GM10248 (cell line): Measurements from ENCODE around the gene CD1B.
"Not testable (repeated sequence)": the region's sequence is repeated elsewhere in the genome, so short reads cannot be mapped to it uniquely, and the experiment has no call there.

Source experiments
- CTCF ChIA-PET: fragments of 300-600 bp; sonication (Branson Sonifier 250); formaldehyde crosslinking; extraction: SDS; loops from one replicate; lab custom pipeline; 2021; ENCODE audit warnings: antibody characterized with exemption; lab: Yijun Ruan, JAX
- POLR2A ChIA-PET: fragments of 350-650 bp; sonication (Branson Sonifier 250); formaldehyde crosslinking; extraction: SDS; loops from one replicate; lab custom pipeline; 2020; ENCODE audit warnings: antibody characterized with exemption; lab: Yijun Ruan, JAX
- DNase-seq: peaks from one replicate; pipeline ENCODE4 v3.0.0; 2012; ENCODE audit errors: extremely low spot score
- TF ChIP-seq, protein P1 (sequence below): IDR thresholded peaks from 2 replicates; pipeline ENCODE4 v1.5.1; 2012; ENCODE audit warnings: mild to moderate bottlenecking, low read depth; ENCODE audit errors: extremely low read depth, missing control alignments, control extremely low read depth

The CD1B gene

DNA sequence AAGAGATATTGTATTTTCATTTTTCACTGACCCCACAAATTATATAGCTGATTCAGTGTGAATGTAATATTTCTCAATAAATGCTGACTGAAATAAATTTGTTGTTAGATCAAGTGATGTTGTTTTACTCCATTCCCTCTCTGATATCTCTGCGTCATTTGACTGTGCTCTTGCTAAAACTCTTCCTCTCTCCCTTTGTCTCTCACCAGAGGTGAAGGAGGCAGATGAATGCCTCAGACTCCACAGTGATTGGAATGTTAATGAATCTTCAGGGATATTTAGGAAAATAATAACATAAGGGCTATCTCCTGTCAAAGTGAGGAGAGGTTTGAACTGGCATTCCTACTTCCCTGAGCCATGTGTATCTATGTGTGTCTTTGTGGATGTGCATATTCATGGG is 26.1 kb upstream of the CD1B start:
- CTCF ChIA-PET, result no interaction called here
- DNase-seq, result no peak
- TF ChIP-seq, protein P1, sequence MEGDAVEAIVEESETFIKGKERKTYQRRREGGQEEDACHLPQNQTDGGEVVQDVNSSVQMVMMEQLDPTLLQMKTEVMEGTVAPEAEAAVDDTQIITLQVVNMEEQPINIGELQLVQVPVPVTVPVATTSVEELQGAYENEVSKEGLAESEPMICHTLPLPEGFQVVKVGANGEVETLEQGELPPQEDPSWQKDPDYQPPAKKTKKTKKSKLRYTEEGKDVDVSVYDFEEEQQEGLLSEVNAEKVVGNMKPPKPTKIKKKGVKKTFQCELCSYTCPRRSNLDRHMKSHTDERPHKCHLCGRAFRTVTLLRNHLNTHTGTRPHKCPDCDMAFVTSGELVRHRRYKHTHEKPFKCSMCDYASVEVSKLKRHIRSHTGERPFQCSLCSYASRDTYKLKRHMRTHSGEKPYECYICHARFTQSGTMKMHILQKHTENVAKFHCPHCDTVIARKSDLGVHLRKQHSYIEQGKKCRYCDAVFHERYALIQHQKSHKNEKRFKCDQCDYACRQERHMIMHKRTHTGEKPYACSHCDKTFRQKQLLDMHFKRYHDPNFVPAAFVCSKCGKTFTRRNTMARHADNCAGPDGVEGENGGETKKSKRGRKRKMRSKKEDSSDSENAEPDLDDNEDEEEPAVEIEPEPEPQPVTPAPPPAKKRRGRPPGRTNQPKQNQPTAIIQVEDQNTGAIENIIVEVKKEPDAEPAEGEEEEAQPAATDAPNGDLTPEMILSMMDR, result no peak
- POLR2A ChIA-PET, result no interaction called here

DNA sequence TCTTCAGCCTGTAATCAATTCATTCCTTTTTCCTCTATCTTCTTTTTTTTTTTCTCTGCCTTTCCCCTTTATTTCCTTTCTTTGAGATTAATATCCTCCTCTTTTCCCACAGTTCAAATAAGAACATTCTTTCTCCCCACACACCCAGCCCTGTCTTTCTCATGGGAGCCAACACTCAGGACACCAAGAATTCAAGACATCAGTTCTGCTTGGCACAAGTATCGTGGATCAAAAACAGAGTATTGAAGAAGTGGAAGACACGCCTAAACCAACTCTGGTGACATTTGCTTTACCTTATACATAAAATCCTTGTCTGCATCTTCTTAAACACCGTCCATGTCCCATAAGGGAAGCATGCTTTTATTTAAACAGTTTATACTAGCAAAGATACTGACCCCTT is 25.3 kb upstream of the CD1B start:
- TF ChIP-seq, protein P1, result no peak
- no peak for DNase-seq
- ChIA-PET CTCF (no interaction called here), POLR2A (no interaction called here)

DNA sequence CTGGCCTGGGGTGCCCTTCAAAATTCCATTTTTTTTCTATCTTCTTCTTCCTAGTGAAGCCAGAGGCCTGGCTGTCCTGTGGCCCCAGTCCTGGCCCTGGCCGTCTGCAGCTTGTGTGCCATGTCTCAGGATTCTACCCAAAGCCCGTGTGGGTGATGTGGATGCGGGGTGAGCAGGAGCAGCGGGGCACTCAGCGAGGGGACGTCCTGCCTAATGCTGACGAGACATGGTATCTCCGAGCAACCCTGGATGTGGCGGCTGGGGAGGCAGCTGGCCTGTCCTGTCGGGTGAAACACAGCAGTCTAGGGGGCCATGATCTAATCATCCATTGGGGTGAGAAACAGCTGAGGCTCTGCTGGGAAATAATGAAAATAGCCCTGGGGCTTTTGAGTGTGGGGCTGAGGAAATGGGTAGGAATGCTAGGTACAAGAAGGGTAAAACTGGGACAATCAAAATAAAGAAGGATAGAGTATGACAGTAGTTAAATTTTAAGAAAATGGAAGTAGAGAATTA is 24.5 kb upstream of the CD1B start:
- TF ChIP-seq, protein P1, result no peak
- ChIA-PET CTCF (no interaction called here), POLR2A (no interaction called here)
- DNase-seq, result no peak

DNA sequence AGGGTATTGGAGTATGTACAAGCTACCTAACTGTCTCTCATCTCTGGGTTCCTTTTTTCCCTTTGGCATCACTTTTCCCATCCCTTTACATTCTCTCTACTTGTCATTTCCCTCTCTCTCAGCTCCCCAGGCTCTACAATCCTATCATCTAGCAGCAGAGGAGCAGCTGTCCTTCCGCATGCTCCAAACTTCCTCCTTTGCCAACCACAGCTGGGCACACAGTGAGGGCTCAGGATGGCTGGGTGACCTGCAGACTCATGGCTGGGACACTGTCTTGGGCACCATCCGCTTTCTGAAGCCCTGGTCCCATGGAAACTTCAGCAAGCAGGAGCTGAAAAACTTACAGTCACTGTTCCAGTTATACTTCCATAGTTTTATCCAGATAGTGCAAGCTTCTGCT is 22.9 kb upstream of the CD1B start:
- ChIA-PET POLR2A (no interaction called here), CTCF (interaction anchor here (0.9 to 1.4 kb wide), 3 partner anchors 10 to 150 kb away, joined by 4 to 5 read pairs (median 4); no protein-coding TSS in a partner anchor)
- TF ChIP-seq, protein P1, result no peak

DNA sequence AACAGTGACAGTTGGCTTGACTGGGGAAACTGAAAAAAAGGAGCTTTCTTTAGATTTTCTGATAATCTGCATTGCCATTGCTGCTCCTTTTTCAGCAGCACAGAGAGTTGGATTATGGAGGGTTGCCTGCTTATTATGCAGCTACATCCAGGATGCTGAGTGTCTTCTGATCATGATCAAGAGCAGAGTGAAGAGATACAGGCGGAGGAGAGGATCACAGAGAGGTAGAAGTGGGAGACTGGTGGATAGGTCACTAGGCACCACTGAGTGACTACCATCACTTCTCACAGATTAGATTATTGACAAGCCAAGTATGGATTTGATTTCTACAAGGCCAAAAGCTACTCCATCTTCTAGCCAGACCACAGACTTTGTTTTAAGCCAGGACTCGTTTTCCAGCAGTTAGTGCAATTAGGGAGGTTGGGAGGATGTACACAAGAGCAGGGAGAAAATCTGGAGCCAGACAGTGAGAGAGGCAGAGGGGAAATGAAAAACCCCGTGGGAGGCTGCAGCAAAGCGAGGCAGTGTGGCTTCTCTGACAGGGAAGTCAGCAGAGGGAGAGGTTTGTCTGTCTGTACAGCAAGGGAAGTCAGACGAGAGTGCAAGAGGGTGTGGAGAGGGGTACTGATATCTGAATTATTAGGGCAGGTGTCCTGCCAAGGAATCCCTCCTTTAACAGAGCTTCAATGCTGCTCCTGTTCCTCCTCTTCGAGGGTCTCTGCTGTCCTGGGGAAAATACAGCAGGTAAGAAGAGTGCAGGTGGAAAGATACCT is 22.2 kb upstream of the CD1B start, which contains the start of gene CD1E:
CD1E (plus strand) TSS at position 592 of the 773 bp plus-strand sequence; CDS start at position 687, 95 bp downstream.
- CTCF ChIA-PET, result no interaction called here
- POLR2A ChIA-PET, result no interaction called here
- peak; percentile 49 for DNase-seq
- TF ChIP-seq, protein P1, result no peak

More for the DNA sequence above, 22.9 kb upstream of the CD1B start:
- DNase-seq, result no peak

DNA sequence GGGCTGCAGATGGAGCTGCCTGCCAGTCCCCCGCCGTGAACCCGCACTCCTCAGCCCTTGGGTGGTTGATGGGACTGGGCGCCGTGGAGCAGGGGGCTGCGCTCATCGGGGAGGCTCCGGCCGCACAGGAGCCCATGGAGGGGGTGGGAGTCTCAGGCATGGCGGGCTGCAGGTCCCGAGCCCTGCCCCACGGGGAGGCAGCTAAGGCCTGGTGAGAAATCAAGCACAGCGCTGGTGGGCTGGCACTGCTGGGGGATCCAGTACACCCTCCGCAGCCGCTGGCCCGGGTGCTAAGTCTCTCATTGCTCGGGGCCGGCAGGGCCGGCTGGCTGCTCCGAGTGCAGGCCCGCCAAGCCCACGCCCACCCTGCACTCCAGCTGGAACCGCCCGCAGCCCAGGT is 17.6 kb upstream of the CD1B start:
- DNase-seq, CTCF ChIA-PET, POLR2A ChIA-PET: not testable (repeated sequence)

DNA sequence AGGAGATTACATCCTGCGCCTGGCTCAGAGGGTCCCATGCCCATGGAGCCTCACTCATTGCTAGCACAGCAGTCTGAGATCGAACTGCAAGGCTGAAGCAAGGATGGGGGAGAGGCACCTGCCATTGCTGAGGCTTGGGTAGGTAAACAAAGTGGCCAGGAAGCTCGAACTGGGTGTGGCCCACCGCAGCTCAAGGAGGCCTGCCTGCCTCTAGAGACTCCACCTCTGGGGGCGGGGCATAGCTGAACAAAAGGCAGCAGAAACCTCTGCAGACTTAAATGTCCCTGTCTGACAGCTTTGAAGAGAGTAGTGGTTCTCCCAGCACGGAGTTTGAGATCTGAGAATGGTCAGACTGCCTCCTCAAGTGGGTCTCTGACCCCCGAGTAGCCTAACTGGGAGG is 5.1 kb upstream of the CD1B start:
- CTCF ChIA-PET, result interaction anchor here (1.0 to 1.6 kb wide), 2 partner anchors 11 to 133 kb away, joined by 4 read pairs; no protein-coding TSS in a partner anchor
- POLR2A ChIA-PET, DNase-seq: not testable (repeated sequence)
